Chondrocyte (in vitro differentiated cells): ENCODE measurements around the gene ADARB2. TPM values are rescaled to one million over a fixed set of nuclear protein-coding genes. Genes with fewer than 3 reads are reported as not detected.

ENCODE experiments used
- DNase-seq: peaks from one replicate; pipeline ENCODE4 v3.0.0; 2021; ENCODE audit warnings: mixed read lengths, low spot score
- H3K27ac Mint-ChIP-seq: one replicate; pipeline ENCODE4 v1.8.0; 2021; ENCODE audit warnings: mild to moderate bottlenecking, moderate library complexity, mixed read lengths; ENCODE audit not compliant: unreplicated experiment
- H3K27me3 Mint-ChIP-seq: 2 replicates; pipeline ENCODE4 v1.8.0; 2021; ENCODE audit warnings: low read depth, mixed read lengths
- H3K36me3 Mint-ChIP-seq: 2 replicates; pipeline ENCODE4 v1.8.0; 2021; ENCODE audit warnings: low read depth, mixed read lengths
- H3K4me1 Mint-ChIP-seq: 2 replicates; pipeline ENCODE4 v1.8.0; 2021; ENCODE audit warnings: low read depth, mild to moderate bottlenecking, mixed read lengths
- H3K4me3 Mint-ChIP-seq: one replicate; pipeline ENCODE4 v1.8.0; 2021; ENCODE audit warnings: mild to moderate bottlenecking, moderate library complexity, mixed read lengths; ENCODE audit not compliant: unreplicated experiment
- H3K9me3 Mint-ChIP-seq: 2 replicates; pipeline ENCODE4 v1.8.0; 2021; ENCODE audit warnings: low read depth, mixed read lengths
- CTCF ChIP-seq: fragments of 200-600 bp; sonication (generic); IDR thresholded peaks from 2 replicates; pipeline ENCODE4 v1.5.0; 2021; ENCODE audit warnings: antibody characterized with exemption, mild to moderate bottlenecking, moderate library complexity
- total RNA-seq: library from RNA; stranded (reverse); gene quantifications from 3 replicates; pipeline ENCODE4 v1.2.1, GENCODE V29; 2021

Gene ADARB2
- total RNA-seq, 1 donor from 2014 or later = 3.3 TPM

DNA sequence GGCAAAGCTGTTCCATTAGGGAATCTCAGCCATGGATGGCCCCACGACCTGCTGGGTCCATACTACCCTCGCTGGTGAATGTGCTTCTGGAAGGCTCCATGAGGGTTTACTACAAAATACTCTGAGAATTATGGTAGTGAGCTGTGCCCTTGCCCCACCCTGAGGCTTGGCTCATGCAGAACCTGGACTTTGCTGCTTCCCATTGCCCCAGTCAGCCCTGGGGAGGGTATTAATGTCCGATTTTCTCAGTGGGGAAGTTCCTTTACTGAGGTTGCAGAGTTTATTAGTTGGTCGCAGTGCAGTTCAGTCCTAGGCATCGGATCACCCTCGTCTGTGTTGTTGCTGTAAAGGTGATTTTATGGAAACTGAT is 371.0 kb downstream of the ADARB2 start:
- no peak for DNase-seq
- H3K9me3 Mint-ChIP-seq = no peaks in the 10 kb centered on the region
- no peaks in the 10 kb centered on the region for H3K27me3 Mint-ChIP-seq
- H3K4me1 Mint-ChIP-seq = peaks cover 9% of the 10 kb centered on the region
- no peak overlapping the region for H3K27ac Mint-ChIP-seq
- TF ChIP-seq CTCF = no peak
- no peak overlapping the region for H3K4me3 Mint-ChIP-seq
- no peaks in the 10 kb centered on the region for H3K36me3 Mint-ChIP-seq

DNA sequence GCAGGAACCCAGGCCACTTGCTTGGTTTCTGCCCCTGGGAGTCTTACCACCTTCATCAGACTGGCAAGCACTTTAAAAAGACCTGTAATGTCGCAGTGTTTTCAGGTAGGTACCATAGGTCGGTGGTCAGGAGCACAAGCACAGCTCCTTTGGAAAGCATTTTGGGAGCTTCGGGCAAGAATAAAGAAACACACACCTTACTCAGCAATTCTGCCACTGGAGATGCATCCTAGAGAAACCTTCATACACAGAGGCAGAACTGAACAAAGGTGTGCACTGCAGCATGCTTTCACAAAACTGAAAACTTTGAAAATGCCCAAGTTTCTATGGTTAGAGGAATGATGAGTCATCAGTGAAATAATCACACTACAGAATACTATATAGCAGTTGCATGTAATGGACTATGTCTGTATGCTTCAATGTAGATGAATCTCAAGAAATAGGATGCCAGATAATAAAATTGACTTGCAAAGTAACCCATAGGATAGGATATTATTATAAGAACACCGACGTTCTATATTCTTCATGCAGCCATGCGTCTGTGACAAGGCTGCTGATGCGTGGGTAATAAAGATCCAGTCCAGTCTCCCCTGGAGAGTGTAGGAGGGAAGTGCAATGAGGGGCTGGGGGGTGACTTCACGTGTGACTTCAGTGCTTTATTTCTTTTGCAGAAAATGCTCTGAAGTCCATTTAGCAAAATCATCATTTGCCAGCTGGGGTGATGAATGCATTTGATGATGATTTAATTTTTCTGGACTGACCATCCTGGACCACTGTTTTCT is 371.6 kb downstream of the ADARB2 start:
- H3K27me3 Mint-ChIP-seq = no peaks in the 10 kb centered on the region
- no peak for DNase-seq
- peaks cover 14% of the 10 kb centered on the region for H3K4me1 Mint-ChIP-seq
- H3K36me3 Mint-ChIP-seq = no peaks in the 10 kb centered on the region
- H3K4me3 Mint-ChIP-seq = no peak overlapping the region
- TF ChIP-seq CTCF = no peak
- no peak overlapping the region for H3K27ac Mint-ChIP-seq
- H3K9me3 Mint-ChIP-seq = no peaks in the 10 kb centered on the region

GRCh38 chr10:1364151-1364910 is 373.0 kb downstream of the ADARB2 start:
- TF ChIP-seq CTCF = no peak
- peaks cover 28% of the 10 kb centered on the region for H3K4me1 Mint-ChIP-seq
- H3K27ac Mint-ChIP-seq = no peak overlapping the region
- H3K4me3 Mint-ChIP-seq = no peak overlapping the region
- no peaks in the 10 kb centered on the region for H3K9me3 Mint-ChIP-seq
- DNase-seq = no peak
- H3K36me3 Mint-ChIP-seq = no peaks in the 10 kb centered on the region
- H3K27me3 Mint-ChIP-seq = no peaks in the 10 kb centered on the region

GRCh38 chr10:1363446-1364121 is 373.7 kb downstream of the ADARB2 start:
- H3K27me3 Mint-ChIP-seq = no peaks in the 10 kb centered on the region
- H3K27ac Mint-ChIP-seq = no peak overlapping the region
- no peaks in the 10 kb centered on the region for H3K36me3 Mint-ChIP-seq
- DNase-seq = no peak
- no peak overlapping the region for H3K4me3 Mint-ChIP-seq
- H3K9me3 Mint-ChIP-seq = no peaks in the 10 kb centered on the region
- peaks cover 36% of the 10 kb centered on the region for H3K4me1 Mint-ChIP-seq
- no peak for TF ChIP-seq CTCF
